HG02623 (cell line): ENCODE results near the gene KRAS.
A peak's percentile ranks its signal among the peaks of the same experiment; 100 is the strongest.

Experiments
- ATAC-seq: cut with Tn5 transposase; IDR thresholded peaks from one replicate; pipeline ENCODE4 v1.9.1; 2021; ENCODE audit warnings: moderate library complexity; ENCODE audit not compliant: unreplicated experiment

Gene KRAS

DNA sequence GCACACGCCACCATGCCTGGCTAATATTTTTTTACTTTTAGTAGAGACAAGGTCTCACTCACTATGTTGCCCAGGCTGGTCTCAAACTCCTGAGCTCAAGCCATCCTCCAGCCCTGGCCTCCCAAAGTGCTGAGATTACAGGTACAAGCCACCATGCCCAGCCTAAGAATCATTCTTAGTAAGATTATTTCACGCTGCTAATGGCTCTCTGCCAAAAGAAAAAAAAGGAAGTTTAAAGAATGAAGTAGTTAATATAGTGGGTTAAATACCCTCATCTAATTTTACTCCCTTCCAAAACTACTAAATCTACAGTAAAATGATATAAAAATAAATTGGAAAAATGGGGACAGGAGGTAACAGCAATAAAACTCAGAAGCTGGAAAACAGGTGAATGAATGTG lies 53.1 kb downstream of the KRAS start:
- ATAC-seq = no peak

DNA sequence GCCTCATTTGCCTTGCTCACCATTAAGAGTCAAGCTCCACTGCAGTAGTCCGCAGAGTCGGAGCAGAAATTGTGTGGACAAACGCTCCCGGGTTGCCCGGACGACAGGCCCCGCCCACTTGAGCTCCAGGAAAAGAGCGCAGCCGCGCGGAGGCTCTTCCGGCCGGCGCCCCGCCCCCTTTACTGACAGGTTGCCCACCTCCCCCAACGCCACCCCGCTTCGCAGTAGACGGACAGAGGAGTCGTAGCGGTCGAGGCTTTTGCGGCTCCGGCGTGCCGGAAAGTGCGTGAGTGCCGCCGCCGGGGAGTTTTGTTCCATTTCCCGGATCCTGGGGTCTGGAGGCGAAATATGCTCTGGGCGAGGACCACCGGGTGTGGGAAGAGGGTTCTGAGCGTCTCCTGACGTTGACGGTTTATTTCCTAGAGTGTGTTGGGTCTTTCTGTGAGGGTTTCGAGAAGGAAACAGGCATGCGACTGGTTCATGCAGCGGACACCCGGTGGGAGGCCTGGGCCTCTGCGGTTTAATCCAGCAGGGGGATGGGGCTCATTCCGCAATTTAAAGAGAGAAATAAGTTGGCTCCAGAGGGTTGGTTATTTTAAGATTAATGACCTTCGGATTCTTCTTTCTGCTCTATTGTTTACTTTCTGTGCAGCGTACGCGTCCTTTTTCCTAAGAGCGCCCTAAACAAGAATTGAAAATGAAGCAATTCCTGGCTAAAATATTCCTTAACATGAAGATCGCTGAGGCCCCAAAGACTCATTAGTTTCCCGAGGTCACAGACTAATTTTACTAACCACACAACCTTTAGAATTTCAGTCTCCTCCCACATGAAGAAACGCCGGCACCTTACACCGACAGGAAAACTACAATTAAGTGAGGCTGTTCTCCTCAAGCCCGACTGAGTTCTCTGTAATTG lies 55.4 kb downstream of the KRAS start, which contains the start of the genes DNAI7 and ETFRF1:
DNAI7 (minus strand) TSS at position 105 of the 916 bp plus-strand sequence; CDS start at position 23, 82 bp downstream.
ETFRF1 (plus strand) TSS at position 182 of the 916 bp plus-strand sequence. CDS start 8,720 bp downstream, outside the sequence.
- ATAC-seq = peak; percentile 95

DNA sequence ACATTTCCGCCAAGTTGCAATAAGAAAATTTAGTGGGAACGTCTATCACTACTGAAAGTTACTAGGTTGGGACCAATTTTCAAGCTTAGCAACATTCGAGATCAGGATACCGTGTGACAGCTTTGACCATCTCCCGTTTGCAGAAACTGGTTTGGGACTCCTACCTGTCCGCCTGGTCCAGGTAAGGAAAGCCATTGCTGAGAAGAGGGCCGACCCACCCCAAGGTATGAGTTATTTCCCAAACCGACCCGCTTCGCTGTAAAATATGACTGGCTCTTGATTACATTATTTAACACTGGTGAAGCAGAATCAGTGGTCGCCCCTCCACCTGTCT lies 56.0 kb downstream of the KRAS start:
- ATAC-seq = no peak

DNA sequence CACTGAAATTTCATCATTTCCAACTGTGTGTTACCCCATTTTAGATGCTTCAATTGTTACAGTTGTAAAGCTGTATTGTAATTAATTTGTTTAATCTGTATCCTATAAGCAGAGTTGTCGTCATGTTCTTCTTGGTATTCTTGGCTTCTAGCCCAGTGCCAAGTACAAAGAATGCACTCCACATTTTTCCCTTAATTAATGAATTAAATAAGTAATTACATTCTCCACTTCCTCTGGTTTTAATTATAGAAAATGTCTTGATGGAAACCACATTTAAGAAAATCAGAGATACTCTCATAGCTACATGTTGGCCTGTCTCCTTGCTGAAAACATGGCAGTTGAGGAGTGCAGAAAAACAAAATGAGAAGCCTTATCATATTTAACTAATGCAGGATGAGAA lies 56.5 kb downstream of the KRAS start:
- no peak for ATAC-seq

DNA sequence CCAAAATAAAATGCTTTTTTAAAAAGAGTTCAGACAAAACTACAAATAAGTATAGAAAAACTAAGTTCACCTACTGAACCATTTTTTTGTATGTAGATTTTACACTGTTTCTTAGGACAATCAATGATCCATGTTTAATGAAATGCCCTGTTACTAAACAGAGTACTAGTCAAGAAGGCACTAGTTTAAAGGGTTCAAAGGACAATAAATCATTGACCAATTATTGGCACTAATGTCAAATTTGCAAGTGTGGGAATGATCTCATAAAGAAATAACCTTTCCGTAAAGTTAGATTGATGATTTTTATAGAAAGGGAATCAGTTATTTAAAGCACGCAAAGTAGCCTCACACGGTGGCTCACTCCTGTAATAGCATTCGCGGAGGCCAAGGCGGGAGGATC lies 59.9 kb downstream of the KRAS start:
- ATAC-seq = no peak

DNA sequence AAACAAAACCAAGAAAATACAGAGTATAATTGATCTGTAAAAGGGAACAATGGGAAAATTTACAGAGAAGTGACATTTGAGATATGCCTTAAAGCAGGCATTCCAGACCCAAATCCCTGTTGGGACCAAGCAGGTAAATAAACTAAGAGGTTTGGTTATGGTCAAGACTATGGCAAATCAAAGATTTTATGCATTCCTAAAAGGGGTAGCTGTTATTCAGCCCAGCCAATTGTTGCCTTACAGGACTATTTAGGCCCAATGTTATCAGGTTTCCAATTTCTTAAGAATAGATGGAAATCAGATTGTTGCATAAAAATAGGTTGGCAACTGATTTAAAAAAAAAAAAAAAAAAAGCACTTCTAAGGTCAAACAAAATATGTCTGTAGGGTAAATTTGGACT lies 61.1 kb downstream of the KRAS start:
- no peak for ATAC-seq

DNA sequence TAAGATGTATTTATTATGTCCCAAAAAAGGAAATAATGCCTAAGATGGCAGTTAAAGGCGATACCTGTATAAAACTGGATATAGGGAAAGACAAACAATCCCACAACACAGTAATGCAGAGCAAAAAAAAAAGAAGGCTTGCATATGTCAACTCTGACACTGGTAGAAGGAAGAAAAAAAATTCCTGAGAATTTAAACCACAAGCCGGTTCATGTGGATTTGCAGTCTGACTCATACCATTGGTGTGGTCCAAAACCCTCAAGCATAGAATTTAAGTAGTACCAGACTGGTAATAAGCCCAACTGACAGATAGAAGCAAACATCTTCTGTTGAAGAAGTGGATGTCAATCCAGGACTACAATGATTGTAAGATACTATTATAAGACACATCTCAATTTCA lies 62.9 kb downstream of the KRAS start:
- no peak for ATAC-seq

DNA sequence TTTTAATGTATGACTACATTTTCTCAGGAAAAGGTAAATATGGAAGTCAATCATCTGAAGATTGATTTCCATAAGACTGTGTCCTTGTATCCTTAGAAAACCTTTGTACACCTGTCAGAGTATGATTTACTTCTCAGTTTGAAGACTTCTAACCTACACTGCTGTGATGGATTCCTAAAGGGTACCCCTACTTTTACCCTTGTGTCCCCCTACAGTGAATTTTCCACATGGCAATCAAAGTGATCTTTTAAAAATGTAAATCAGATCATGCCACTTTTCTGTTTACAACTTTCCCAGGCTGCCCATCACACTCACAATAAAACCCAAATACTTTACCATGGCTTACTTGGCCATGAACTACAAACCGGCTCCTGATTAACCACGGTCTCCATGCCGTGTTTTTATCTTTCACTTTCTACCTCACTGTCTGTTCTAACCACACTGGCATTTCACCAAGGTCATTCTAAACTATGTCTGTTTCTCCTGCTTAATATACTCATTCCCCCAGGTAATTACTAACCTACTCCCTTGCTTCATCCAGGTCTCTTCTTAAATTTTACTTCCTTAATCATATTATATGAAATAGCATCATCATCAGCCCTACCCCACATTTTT lies 63.8 kb downstream of the KRAS start:
- ATAC-seq = peak; percentile 90

DNA sequence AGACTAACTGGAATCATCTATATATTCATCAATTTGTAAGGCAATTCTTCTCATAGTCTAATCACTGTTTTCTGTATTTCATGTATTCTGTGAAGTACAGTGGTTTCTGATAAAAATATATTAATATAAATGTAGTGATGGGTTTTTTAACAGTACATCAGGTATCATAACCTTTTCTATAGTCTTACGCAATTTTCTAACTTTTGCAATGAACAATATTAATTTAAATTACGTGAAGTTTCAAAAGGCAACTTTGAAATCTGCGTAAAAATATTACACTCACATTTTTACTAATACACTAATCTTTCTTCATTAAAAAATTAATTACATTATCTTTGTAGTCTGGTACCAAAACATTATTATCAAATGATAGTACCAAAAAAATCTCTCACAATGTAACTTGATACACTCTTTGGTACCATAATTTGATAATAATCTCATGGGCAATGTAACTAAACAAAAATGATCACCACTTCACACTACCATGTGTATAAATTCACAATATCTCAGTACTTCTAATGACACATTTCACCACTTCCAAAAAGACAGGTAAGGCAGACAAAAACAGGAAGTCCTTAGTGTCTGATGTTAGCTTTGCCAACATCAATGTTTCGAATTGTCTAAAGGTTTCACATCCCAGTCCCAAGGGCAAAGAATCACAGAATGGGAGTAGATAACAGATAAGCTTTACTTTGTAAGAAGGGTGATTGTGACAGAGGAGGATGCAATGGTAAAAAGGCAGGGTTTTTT lies 64.5 kb downstream of the KRAS start:
- ATAC-seq = peak; percentile 53

DNA sequence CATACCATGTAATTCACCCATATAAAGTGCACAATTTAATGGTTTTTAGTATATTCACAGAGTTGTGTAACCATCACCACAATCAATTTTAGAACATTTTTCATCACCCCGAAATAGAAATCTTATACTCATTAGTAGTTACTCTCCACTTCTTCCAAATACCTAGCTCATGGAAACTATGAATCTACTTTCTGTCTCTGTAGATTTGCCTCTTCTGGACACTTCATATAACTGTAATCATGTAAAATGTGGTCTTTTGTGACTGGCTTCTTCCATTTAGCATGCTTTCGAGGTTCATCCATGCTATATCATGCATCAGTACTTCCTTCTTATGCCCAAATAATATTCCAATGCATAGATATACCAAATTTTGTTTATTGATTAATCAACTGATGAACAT lies 66.6 kb downstream of the KRAS start:
- ATAC-seq = no peak

DNA sequence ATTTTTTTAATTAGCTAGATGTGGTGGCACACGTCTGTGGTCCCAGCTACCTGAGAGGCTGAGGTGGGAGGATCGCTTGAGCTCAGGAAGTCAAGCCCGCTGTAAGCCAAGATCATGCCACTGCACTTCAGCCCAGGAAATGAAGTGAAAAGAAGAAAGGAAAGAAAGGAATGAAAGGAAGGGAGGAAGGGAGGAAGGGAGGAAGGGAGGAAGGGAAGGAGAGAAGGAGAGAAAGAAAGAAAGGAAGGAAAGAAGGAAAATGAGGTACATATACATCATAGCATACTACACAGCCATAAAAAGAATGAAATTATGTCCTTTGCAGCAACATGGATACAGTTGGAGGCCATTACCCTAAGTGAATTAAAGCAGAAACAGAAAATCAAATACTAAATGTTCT lies 68.0 kb downstream of the KRAS start:
- ATAC-seq = no peak

DNA sequence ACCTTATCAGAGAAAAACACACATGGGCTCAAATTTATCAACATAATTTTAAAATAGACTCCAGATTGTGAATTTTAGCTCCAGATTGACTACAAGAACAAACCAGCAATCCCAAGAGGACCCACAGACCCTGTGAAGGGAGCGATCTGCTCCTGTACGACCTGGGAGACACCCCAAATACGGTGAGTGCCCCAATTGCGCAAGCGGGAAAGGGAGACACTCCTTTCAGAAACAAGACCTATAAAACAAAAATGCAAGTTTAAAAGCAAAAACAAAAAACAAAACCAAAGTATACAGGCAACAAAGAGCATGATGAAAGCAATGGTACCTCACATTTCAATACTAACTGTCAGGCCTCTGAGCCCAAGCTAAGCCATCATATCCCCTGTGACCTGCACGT lies 87.9 kb downstream of the KRAS start:
- ATAC-seq = no peak

DNA sequence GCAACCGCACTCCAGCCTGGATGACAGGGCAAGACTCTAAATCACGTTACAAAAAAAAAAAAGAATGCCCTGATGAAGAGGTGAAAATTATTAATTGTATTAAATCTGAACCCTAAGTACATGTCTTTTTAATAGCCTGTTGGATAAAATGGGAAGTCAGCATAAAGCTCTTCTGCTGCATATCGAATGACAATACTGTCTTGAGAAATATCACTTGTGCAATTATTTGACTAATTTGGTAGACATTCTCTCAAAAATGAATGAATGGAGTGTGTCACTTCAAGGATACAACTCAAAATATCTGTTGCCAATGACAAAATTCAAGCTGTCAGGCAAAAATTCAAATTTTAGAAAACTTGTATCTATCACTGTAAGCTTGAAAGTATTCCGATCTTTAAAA lies 94.7 kb downstream of the KRAS start:
- no peak for ATAC-seq

DNA sequence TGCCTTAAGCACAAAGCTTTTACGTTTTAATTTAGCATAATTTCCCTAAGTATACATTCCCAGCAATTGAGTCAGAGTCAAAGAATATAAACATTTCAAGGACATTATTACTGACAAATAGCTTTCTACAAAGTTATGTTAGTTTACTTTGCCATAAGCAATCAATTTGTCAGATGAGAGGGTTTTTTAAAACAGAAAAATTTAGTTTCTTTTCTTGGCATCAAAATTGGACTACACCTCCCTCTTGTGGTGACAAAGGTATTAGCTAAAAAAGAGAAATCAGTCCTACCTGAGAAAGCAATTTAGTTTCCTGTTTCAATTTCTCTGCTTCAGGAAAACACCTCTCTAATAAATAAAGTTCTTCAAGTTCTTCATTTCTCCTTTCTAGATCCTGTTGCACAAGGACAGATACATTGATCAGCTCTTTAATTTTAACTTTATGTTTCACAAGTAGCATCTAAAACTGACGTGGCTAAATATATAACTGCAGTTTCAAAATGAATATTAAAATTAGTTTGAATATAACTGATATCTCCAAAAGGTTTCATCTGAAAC lies 95.6 kb downstream of the KRAS start:
- peak; percentile 42 for ATAC-seq
